ENCODE results near the gene APLP2. TPM values are rescaled to one million over a fixed set of nuclear protein-coding genes. Genes with fewer than 3 reads are reported as not detected.

APLP2 gene
- total and polyA plus RNA-seq, 12 donors, result 115 to 414 (median 299) TPM

- 72 to 76% methylated on average over 5 of the region's 5 CpGs for WGBS, 2 donors
- DNase-seq, result no peak
- Histone ChIP-seq H3K4me3 (no peak overlapping the region), H3K4me1 (peaks cover 0 to 84% (median 48%) of the 10 kb centered on the region in 9 donors), H3K9me3 (no peaks in the 10 kb centered on the region), H3K27me3 (no peaks in the 10 kb centered on the region), H3K36me3 (peaks cover 0 to 53% (median 15%) of the 10 kb centered on the region in 9 donors), H3K27ac (no peak overlapping the region)
- no peak for ATAC-seq
- no peak for TF ChIP-seq CTCF (IDR thresholded peaks at IDR 0.05)
- intact Hi-C loops (cut with DNase I), result loop anchor here in 5 of 10 donors (5.0 to 10.0 kb wide), 4 partner anchors 45 to 118 kb away; partner anchors contain the start of genes APLP2 (in 1 of the 5) and PRDM10 (in 1 of the 5)
Measured at GRCh38 chr11:130120045-130120444, 50.4 kb downstream of the APLP2 start.

- peak overlapping the region in 7 of 10 donors; percentile 5 to 83 (median 33) for H3K27ac ChIP-seq
- no peak overlapping the region for H3K4me3 ChIP-seq
- TF ChIP-seq CTCF (IDR thresholded peaks at IDR 0.05), result no peak
- peaks cover 0 to 91% (median 38%) of the 10 kb centered on the region in 9 donors for H3K4me1 ChIP-seq
- no peak for ATAC-seq
- no peak for DNase-seq
- WGBS, 2 donors, result 58 to 66% methylated on average over 5 of the region's 5 CpGs
- H3K36me3 ChIP-seq, result peaks cover 0 to 66% (median 15%) of the 10 kb centered on the region in 9 donors
- no peaks in the 10 kb centered on the region for H3K27me3 ChIP-seq
- H3K9me3 ChIP-seq, result no peaks in the 10 kb centered on the region
- intact Hi-C loops (cut with DNase I), result loop anchor here in 5 of 10 donors (5.0 to 10.0 kb wide), 4 partner anchors 47 to 119 kb away; partner anchors contain the start of genes APLP2 (in 1 of the 5) and PRDM10 (in 1 of the 5)
Measured at GRCh38 chr11:130121445-130121978, 51.8 kb downstream of the APLP2 start.

DNA sequence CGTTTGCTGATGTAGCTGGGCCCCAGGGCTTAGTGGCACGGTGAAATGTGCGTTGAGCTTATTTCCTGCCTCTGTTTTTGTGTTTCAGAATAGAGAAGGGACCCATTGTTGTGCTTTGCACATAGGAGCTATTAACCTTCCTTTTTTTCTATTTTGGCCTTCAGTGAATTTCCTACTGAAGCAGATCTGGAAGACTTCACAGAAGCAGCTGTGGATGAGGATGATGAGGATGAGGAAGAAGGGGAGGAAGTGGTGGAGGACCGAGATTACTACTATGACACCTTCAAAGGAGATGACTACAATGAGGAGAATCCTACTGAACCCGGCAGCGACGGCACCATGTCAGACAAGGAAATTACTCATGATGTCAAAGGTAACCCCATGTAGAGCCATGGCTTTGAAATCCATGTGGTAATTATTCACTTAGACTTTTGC is 52.5 kb downstream of the APLP2 start:
- no peaks in the 10 kb centered on the region for H3K9me3 ChIP-seq
- H3K27me3 ChIP-seq, result no peaks in the 10 kb centered on the region
- TF ChIP-seq CTCF (IDR thresholded peaks at IDR 0.05), result no peak
- H3K4me3 ChIP-seq, result no peak overlapping the region
- intact Hi-C loops (cut with DNase I), result loop anchor here in 5 of 10 donors (5.0 to 10.0 kb wide), 4 partner anchors 47 to 120 kb away; partner anchors contain the start of genes APLP2 (in 1 of the 5) and PRDM10 (in 1 of the 5)
- peaks cover 0 to 92% (median 38%) of the 10 kb centered on the region in 9 donors for H3K4me1 ChIP-seq
- peak in 3 of 8 donors; percentile 43 to 64 (median 49) for ATAC-seq
- peak overlapping the region in 5 of 10 donors; percentile 23 to 83 (median 56) for H3K27ac ChIP-seq
- peaks cover 0 to 66% (median 16%) of the 10 kb centered on the region in 9 donors for H3K36me3 ChIP-seq
- no peak for DNase-seq
- WGBS, 2 donors, result 50 to 74% methylated on average over 7 of the region's 7 CpGs

DNA sequence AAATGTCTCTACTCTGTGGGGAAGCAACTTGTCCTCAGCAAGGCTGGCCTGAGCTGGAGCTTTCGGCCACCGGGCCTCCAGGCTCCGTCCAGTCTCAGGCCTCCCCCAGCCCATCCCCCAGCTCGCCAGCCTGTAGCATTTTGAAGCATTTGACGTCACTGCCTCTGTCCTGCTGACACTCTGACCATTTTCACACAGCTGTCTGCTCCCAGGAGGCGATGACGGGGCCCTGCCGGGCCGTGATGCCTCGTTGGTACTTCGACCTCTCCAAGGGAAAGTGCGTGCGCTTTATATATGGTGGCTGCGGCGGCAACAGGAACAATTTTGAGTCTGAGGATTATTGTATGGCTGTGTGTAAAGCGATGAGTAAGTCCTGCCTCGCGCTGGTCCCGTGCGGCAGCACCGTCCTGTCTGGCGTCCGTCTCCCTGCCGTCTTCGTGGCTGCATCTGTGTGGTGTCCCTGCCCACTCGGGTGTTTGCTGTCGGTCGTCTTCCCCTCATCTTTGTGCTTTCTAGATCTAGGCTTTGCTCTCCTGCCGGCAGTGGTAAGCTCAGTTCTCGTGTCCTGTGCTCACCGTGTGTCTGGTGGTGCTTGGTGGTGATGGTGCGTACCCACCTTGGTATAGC is 53.8 kb downstream of the APLP2 start:
- peak in 4 of 8 donors; percentile 2 to 19 (median 6) for ATAC-seq

More for the DNA sequence above, 53.8 kb downstream of the APLP2 start:
- Histone ChIP-seq H3K4me1 (peaks cover 0 to 80% (median 38%) of the 10 kb centered on the region in 9 donors), H3K4me3 (no peak overlapping the region), H3K27me3 (no peaks in the 10 kb centered on the region), H3K27ac (peak overlapping the region in 7 of 10 donors; percentile 27 to 83 (median 54)), H3K36me3 (peaks cover 0 to 80% (median 27%) of the 10 kb centered on the region in 9 donors), H3K9me3 (no peaks in the 10 kb centered on the region)
- WGBS, 2 donors, result 87 to 90% methylated on average over 32 of the region's 32 CpGs
- DNase-seq, result no peak
- intact Hi-C loops (cut with DNase I), result loop anchor here in 5 of 10 donors (5.0 to 10.0 kb wide), 4 partner anchors 49 to 121 kb away; partner anchors contain the start of genes APLP2 (in 1 of the 5) and PRDM10 (in 1 of the 5)
- no peak for TF ChIP-seq CTCF (IDR thresholded peaks at IDR 0.05)

All from heart right ventricle (tissue), 16 donors.